GM23338 (cell line): Measurements from ENCODE around the gene INPP5D. TPM values are rescaled to one million over a fixed set of nuclear protein-coding genes. Genes with fewer than 3 reads are reported as not detected.

Experiments used
- CREB1 ChIP-seq: fragments of 250-450 bp; sonication (Bioruptor Pico); IDR thresholded peaks from 2 replicates; pipeline ENCODE4 v1.5.0; 2020; ENCODE audit warnings: low read depth, mild to moderate bottlenecking, moderate library complexity
- CTCF ChIP-seq, 2 experiments: fragments of 200-600 bp in 1 of 2; sonication (generic) in 1 of 2; conservative IDR thresholded peaks; 2 replicates each; pipeline versions ENCODE4 v1.5.1 to v1.6.1; 2016 to 2017; ENCODE audit warnings: antibody characterized with exemption in 2 of 2, low read depth in 2 of 2, mild to moderate bottlenecking in 2 of 2, moderate library complexity in 1 of 2
- EZH2phosphoT487 ChIP-seq: fragments of 200-600 bp; sonication (generic); IDR thresholded peaks from one replicate; pipeline ENCODE4 v1.8.1; 2018; ENCODE audit warnings: antibody characterized with exemption; ENCODE audit not compliant: unreplicated experiment
- NANOG ChIP-seq: IDR thresholded peaks from 2 replicates; pipeline ENCODE4 v1.6.1; 2016; ENCODE audit warnings: antibody characterized with exemption, borderline replicate concordance
- POLR2AphosphoS5 ChIP-seq: IDR thresholded peaks from 2 replicates; pipeline ENCODE4 v1.6.1; 2016; ENCODE audit warnings: antibody characterized with exemption, low read depth
- ZNF114 ChIP-seq: fragments of 250-450 bp; sonication (Bioruptor Pico); IDR thresholded peaks from 2 replicates; pipeline ENCODE4 v1.5.0; 2020; ENCODE audit warnings: mild to moderate bottlenecking, moderate library complexity
- polyA plus RNA-seq: library from polyadenylated mRNA; unstranded; fragments of >200 nt; fragmentation: Nextera tagmentation; extraction: Ambion mirVana; gene quantifications from 2 replicates; pipeline ENCODE4 v1.2.1, GENCODE V29; 2016
- total RNA-seq: library from RNA; depleted of rRNA; stranded (reverse); fragments of >200 nt; shearing (Covaris generic); gene quantifications from 2 replicates; pipeline ENCODE4 v1.2.3, GENCODE V29; 2014
- TF ChIP-seq, protein P1 (sequence below): IDR thresholded peaks from 2 replicates; pipeline ENCODE4 v1.6.1; 2016; ENCODE audit warnings: antibody characterized with exemption
- TF ChIP-seq, protein P2 (sequence below): fragments of 250-450 bp; sonication (Bioruptor Pico); IDR thresholded peaks from 2 replicates; pipeline ENCODE4 v1.5.0; 2020; ENCODE audit warnings: mild to moderate bottlenecking, moderate library complexity

The INPP5D gene
- total and polyA plus RNA-seq, 2 experiments from 2014 or later: 6.6 to 8.3 TPM

GRCh38 chr2:233179848-233180366, 119.8 kb downstream of the INPP5D start (continued):
- TF ChIP-seq CTCF (conservative IDR thresholded peaks at IDR 0.05; ENCODE audit: low read depth in 2 of 2) (no peak), ZNF114 (CRISPR knock-in tag) (no peak), POLR2AphosphoS5 (no peak), EZH2phosphoT487 (no peak), NANOG (no peak), CREB1 (CRISPR knock-in tag) (no peak)
- TF ChIP-seq, protein P1, sequence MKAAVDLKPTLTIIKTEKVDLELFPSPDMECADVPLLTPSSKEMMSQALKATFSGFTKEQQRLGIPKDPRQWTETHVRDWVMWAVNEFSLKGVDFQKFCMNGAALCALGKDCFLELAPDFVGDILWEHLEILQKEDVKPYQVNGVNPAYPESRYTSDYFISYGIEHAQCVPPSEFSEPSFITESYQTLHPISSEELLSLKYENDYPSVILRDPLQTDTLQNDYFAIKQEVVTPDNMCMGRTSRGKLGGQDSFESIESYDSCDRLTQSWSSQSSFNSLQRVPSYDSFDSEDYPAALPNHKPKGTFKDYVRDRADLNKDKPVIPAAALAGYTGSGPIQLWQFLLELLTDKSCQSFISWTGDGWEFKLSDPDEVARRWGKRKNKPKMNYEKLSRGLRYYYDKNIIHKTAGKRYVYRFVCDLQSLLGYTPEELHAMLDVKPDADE: no peak
- TF ChIP-seq, protein P2, sequence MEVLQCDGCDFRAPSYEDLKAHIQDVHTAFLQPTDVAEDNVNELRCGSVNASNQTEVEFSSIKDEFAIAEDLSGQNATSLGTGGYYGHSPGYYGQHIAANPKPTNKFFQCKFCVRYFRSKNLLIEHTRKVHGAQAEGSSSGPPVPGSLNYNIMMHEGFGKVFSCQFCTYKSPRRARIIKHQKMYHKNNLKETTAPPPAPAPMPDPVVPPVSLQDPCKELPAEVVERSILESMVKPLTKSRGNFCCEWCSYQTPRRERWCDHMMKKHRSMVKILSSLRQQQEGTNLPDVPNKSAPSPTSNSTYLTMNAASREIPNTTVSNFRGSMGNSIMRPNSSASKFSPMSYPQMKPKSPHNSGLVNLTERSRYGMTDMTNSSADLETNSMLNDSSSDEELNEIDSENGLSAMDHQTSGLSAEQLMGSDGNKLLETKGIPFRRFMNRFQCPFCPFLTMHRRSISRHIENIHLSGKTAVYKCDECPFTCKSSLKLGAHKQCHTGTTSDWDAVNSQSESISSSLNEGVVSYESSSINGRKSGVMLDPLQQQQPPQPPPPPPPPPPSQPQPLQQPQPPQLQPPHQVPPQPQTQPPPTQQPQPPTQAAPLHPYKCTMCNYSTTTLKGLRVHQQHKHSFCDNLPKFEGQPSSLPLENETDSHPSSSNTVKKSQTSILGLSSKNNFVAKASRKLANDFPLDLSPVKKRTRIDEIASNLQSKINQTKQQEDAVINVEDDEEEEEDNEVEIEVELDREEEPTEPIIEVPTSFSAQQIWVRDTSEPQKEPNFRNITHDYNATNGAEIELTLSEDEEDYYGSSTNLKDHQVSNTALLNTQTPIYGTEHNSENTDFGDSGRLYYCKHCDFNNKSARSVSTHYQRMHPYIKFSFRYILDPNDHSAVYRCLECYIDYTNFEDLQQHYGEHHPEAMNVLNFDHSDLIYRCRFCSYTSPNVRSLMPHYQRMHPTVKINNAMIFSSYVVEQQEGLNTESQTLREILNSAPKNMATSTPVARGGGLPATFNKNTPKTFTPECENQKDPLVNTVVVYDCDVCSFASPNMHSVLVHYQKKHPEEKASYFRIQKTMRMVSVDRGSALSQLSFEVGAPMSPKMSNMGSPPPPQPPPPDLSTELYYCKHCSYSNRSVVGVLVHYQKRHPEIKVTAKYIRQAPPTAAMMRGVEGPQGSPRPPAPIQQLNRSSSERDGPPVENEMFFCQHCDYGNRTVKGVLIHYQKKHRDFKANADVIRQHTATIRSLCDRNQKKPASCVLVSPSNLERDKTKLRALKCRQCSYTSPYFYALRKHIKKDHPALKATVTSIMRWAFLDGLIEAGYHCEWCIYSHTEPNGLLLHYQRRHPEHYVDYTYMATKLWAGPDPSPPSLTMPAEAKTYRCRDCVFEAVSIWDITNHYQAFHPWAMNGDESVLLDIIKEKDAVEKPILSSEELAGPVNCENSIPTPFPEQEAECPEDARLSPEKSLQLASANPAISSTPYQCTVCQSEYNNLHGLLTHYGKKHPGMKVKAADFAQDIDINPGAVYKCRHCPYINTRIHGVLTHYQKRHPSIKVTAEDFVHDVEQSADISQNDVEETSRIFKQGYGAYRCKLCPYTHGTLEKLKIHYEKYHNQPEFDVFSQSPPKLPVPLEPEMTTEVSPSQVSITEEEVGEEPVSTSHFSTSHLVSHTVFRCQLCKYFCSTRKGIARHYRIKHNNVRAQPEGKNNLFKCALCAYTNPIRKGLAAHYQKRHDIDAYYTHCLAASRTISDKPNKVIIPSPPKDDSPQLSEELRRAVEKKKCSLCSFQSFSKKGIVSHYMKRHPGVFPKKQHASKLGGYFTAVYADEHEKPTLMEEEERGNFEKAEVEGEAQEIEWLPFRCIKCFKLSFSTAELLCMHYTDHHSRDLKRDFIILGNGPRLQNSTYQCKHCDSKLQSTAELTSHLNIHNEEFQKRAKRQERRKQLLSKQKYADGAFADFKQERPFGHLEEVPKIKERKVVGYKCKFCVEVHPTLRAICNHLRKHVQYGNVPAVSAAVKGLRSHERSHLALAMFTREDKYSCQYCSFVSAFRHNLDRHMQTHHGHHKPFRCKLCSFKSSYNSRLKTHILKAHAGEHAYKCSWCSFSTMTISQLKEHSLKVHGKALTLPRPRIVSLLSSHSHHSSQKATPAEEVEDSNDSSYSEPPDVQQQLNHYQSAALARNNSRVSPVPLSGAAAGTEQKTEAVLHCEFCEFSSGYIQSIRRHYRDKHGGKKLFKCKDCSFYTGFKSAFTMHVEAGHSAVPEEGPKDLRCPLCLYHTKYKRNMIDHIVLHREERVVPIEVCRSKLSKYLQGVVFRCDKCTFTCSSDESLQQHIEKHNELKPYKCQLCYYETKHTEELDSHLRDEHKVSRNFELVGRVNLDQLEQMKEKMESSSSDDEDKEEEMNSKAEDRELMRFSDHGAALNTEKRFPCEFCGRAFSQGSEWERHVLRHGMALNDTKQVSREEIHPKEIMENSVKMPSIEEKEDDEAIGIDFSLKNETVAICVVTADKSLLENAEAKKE (CRISPR knock-in tag): no peak
